Small intestine (tissue), 4 donors: ENCODE data around the gene EPB42. TPM values are rescaled to one million over a fixed set of nuclear protein-coding genes. Genes with fewer than 3 reads are reported as not detected.

Experiments
- polyA plus RNA-seq, 4 donors: library from polyadenylated mRNA; stranded (reverse) in 3 of 4; unstranded in 1 of 4; fragments of 200-250 nt in 3 of 4; fragments of 120-200 nt in 1 of 4; gene quantifications; one replicate each; pipeline versions ENCODE4 v1.2.1 to v1.2.3, GENCODE V29; 2013
- donor health status: healthy with polysubstance abuse.
- donor health status: Bipolar disorder and iron deficiency.
- donor health status: healthy.

Gene EPB42
- polyA plus RNA-seq, 4 donors = 0.34 TPM; not detected in 3

Other genes starting within 250 kb of the EPB42 start
- 10 to 100 TPM in 1 of 4 donors, 1 to 10 TPM in 3; 4.3 to 17.7 (median 6.4) TPM for gene UBR1, start 115.0 kb downstream of the EPB42 start, polyA plus RNA-seq
- gene TMEM62, start 87.4 kb downstream of the EPB42 start, polyA plus RNA-seq = 10 to 100 TPM; 21.3 to 36.6 (median 30.3) TPM
- gene CCNDBP1, start 35.6 kb downstream of the EPB42 start, polyA plus RNA-seq = 10 to 100 TPM; 43.3 to 98.0 (median 75.3) TPM
- gene TGM5, start 45.9 kb upstream of the EPB42 start, polyA plus RNA-seq = under 1 TPM in 2 of 4 donors, not detected in 2; 0.01 to 0.03 TPM
- gene TGM7, start 81.2 kb upstream of the EPB42 start, polyA plus RNA-seq = not detected
- gene LCMT2, start 109.6 kb upstream of the EPB42 start, polyA plus RNA-seq = 1 to 10 TPM; 3.2 to 8.1 (median 4.5) TPM
- gene ZSCAN29, start 150.0 kb upstream of the EPB42 start, polyA plus RNA-seq = 10 to 100 TPM in 1 of 4 donors, 1 to 10 TPM in 3; 7.0 to 25.7 (median 8.4) TPM
- 10 to 100 TPM in 1 of 4 donors, 1 to 10 TPM in 3; 3.2 to 16.5 (median 6.1) TPM for gene TUBGCP4, start 150.1 kb upstream of the EPB42 start, polyA plus RNA-seq